Cardiac septum (tissue), 1 donor: Measurements from ENCODE around the gene TNFAIP8. TPM values are rescaled to one million over a fixed set of nuclear protein-coding genes. Genes with fewer than 3 reads are reported as not detected.

Experiments
- DNase-seq: peaks from one replicate; pipeline ENCODE4 v3.0.0-alpha.2; 2020; ENCODE audit warnings: low spot score
- intact Hi-C: fragments of 100-400 bp; cut with DNase I; formaldehyde crosslinking; loops from one replicate; pipeline ENCODE4 v1.14.0; 2022
- long read RNA-seq: library from polyadenylated mRNA; unstranded; transcript quantifications from one replicate; pipeline ENCODE4 v2.0.0, GENCODE V29; 2021
- total RNA-seq: library from RNA; stranded (reverse); fragmentation: NEBNext Ultra II Directional; extraction: Animal tissue kit (Norgen Biotek cat#: 25700); gene quantifications from one replicate; pipeline ENCODE4 v1.2.1, GENCODE V29; 2021
- donor health status: DM: no; HTN: no; CAD: no.

Gene TNFAIP8
- 2.6 TPM for total RNA-seq
- long read RNA-seq, full-length matches to known transcripts = 2 of 2 reads
- long read RNA-seq, partial matches to known transcripts = 0 of 2 reads
- long read RNA-seq, other reads (novel, unspliced or antisense) = 0 of 2 reads

DNA sequence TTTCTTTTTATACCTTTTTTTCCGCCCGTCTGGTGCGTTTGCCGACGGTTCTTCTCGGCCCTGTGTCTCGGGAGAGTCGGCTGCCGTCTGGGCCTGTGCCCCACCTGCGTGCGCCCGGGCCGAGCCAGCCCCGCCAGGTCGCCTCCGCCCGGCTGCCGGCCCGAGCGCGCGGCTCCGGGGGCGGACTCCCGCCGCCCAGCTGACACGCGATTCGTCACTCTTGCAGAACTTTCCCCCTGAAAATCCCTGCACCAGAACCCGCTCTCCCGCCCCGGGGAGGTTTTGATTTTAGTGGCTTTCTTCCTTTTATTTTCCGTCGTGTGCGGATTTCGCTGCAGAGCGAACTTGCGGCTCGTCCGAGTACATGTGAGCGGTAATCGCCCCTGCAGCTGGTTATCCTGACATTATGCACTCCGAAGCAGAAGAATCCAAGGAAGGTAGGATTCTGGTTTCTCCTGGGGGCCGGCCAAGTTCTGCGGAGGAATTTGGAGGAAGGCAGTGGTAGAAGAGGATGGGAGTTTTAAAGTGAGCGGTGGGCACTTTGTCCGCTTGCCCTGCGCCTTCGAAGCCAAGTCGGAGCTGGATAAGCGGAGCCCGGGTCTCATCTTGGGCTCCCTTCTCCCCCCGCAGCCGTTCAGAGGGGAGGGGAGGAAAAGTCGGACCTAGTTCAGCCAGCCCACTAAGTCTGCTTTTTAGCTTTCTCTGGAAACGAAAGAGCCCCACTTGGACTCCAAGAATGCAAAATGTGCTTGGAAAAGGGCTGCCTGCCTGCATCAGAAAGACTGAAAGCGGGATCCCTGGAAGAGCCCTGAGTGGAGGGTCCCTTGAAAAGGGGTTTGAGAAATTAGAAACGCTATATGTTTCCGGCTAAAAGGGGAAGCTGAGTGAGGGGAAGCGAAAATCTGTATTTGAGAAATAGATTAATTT lies at the start of gene TNFAIP8:
Gene TNFAIP8, plus strand, starts transcription at position 335 of the 927 bp plus-strand sequence. Its CDS starts 72 bp downstream, at position 407.
- intact Hi-C loops = no loop called here

DNA sequence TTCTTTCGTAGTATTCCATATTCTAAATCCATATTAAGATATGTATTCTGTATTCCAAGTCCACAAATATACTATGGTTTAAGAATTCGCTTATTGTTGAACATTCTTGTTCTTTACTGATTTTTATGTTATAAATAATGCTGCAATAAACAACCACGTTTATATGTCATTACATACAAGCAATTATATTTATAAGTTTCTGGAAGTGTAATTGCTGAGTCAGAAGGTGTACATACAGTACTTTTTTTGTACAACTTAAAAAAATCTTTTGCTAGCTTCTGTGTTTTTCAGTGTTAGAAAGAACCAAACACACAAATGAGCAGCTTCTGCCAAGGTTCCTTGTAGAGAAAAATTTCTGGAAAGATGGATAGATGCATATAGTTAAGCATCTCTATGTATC lies 48.6 kb upstream of the TNFAIP8 start:
- intact Hi-C loops = no loop called here

More for the DNA sequence above, at the start of gene TNFAIP8:
- peak; percentile 83 for DNase-seq

DNA sequence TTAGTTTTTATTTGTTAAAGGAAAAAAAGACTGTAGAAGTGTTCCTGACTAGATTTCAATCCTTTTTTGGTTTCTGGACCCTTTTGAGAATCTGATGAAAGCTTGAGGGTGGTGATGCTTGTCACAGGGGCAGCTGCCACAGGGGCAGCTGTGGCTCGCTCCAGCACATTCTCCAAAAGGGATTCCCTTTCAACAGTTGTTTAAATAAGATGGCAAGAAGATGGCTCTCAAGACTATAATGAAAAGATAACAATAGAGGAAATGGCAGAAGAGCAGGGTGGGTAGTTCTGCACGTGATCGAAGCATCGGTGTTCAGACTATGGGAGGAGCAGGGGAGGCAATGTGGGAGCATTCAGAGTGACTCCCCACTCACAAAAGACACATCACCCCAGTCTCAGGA lies 46.5 kb upstream of the TNFAIP8 start:
- intact Hi-C loops = no loop called here
- DNase-seq = no peak

More for the DNA sequence above, 48.6 kb upstream of the TNFAIP8 start:
- DNase-seq = no peak

DNA sequence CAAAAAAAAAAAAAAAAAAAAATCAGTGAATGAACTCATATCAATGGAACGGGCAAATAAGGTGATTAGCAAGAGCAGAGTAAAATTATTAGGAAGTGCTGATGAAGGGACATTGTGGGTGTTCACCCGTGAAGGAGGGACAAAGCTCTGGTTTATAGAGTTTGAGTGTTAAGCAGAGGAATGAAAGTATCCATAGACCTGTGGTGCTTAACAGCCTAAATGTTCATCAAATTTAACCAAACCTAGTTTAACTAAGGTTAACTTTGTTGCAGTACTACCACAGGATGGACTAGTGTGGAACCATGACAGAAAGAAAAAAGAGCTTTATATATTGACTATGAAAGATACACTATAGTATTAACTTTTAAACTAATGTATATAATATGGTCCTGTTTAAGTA lies 44.1 kb upstream of the TNFAIP8 start:
- no peak for DNase-seq
- intact Hi-C loops = no loop called here

DNA sequence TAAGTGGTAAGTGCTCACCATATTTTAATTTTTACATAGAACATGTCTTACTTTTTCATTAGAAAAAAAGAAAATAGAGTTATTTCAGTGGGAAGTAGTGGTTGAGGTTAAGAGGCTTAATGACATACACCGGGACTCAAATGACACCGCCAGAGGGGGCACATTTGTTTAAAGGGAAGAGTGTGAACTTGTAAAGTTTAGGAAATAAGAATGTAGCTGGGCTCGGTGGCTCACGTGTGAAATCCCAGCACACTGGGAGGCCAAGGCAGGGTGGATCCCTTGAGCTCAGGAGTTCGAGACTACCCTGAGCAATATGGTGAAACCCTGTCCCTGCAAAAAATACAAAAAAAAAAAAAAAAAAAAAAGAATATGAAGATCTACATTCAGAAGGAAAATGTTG lies 43.4 kb upstream of the TNFAIP8 start:
- intact Hi-C loops = no loop called here
- no peak for DNase-seq

DNA sequence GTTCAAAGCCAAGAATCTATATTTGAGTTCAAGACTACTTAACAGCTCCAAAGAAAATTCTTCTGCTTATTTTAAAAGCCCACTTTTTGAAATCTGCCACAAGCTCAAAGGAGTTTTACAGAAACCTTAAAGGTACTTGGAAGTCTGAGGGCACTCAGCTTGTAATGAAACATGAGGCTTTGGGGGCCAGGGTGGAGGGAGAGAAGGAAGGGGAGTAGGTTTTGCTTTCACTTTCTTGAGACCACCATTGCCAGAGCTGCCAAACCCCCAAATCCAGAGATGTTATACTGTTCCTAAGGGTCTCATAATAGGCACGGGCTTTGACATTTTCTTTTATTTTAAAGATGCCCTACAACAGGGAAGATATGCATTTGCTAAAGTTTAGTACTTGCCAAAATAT lies 42.6 kb upstream of the TNFAIP8 start:
- intact Hi-C loops = no loop called here

DNA sequence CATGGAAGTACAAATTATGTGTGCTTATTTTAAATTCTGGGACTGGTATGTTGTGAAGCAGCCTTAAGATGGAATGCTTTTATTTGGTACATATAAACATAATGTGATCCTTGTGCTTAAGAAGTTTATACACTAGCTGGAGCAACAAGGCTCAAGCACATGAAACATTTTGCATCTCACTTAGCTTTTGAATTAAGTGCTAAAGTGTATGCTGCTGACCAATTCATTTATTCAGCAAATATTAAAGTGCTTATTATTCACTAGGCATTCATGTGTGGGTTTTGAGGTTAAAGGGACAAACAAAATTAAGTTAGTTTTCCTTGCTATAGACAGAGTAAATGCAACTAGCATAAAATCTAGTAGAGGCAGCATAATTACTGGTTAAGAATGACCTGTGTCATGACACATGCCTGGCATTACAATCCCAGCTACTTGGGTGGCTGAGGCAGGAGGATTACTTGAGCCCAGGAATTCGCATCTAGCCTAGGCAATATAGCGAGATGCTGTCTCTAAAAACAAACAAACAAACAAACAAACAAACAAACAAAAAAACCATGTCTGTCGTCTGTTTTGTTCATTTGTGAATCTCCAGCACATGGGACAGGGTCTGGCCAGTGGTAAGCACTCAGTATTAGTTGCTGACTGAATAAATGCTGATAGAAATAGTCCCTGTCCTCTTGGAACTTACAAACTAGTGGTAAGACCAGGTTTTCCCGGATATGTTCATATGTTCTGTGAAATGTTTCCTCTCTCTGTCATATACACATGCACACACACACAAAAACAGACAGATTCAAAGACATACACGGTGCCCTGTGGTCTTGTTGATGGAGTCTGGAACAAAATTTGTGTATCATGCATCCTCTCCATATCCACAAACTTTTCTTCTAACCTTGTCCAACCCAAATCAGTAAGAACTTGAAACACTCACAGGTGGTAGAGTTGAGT lies 41.9 kb upstream of the TNFAIP8 start:
- DNase-seq = no peak
- intact Hi-C loops = no loop called here

More for the DNA sequence above, 42.6 kb upstream of the TNFAIP8 start:
- no peak for DNase-seq

DNA sequence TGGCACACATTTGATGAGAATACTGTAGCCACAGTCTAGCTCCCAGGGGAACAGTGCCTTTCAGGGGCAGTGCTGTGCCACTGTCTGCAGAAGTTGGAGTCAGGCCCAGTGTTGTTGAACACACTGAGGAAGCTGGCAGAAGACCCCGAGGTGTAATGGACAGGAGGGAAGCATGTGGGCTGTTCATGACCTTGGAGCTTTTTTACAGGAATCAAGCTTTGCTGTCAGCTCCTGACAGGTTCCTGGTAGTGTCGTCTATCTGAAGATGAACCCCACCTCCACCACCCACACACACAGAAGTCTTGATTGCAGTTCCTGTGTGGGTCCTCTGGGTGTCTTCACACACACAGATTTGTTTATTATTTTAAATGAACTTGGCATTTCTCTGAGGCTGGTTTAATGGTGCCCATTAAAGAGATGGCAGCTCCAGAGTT lies 40.3 kb upstream of the TNFAIP8 start:
- intact Hi-C loops = no loop called here
- DNase-seq = no peak

DNA sequence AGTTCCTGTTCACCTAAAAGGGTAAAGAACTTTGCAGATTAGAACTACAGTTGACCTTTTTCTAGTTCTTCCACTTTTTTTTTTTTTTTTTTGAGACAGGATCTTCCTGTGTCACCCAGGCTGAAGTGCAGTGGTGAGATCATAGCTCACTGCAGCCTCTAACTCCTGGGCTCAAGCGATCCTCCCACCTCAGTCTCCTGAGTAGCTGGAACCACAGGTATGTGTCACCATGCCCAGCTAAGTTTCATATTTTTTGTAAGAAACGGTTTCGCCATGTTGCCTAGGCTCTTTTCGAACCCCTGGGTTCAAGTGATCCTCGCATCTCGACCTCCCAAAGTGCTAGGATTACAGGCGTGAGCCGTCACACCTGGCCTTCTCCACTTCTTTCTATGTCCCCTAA lies 39.7 kb upstream of the TNFAIP8 start:
- intact Hi-C loops = no loop called here
- no peak for DNase-seq

DNA sequence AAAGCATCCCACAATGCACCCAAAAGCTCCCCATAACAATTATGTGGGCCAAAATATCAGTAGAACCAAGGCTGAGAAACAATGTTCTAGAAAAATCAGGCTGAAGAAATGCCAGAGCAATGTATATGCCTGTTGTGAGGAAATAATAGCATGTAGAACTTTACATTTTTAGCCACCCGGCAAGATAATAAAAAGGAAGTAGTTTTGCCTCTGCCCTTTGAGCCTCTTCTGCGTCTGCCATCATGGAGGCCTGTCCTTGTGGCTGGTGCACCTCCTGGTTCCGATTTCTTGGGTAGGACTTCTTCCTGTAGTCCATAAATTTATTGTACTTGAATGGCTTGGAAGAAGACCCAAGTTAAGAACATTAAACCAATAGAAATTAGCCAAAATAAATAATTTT lies 38.9 kb upstream of the TNFAIP8 start:
- DNase-seq = no peak
- intact Hi-C loops = no loop called here

DNA sequence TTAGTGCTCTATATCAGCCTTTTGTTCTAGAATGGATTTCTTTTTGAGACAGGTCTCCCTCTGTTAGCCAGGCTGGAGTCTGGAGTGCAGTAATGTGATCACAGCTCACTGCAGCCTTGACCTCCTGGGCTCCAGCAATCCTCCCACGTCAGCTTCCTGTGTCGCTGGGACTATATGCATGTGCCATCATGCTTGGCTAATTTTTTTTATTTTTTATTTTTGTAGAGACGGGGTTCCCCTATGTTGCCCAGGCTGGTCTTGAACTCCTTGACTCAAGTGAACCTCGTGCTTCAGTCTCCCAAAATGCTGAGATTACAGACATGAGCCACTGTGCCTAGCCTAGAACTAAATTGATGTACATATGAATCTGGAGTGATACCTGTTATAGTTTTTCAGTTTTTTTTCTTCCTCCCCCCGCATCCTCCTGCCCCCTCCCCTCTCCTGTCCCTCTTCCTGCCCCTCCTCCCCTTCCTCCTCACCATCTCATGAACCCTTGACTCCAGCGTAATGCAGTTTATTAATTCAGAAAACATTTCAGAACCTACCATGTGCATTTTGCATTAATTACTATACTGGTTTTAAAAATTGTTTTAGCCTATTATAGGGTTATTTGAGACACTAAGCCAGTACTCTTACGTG lies 37.4 kb upstream of the TNFAIP8 start:
- intact Hi-C loops = no loop called here

DNA sequence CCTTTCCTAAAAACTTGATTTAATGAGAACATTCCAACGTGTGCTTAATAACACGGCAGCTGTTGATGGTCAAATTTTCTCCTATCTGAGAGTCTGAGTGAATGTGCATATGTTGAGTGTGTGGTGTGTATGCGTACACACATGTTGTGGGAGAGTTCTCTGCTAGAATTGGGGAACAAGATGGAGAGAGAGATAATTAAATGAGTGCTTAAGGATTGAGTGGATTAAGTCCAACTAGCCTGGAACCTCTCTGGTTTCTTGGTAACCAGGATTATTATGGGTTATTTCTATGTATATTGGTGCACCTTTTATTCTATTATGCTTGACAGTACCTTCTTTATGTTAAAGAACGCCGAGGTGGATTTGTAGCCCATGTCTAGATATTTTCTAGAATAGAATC lies 36.4 kb upstream of the TNFAIP8 start:
- intact Hi-C loops = no loop called here

More for the DNA sequence above, 37.4 kb upstream of the TNFAIP8 start:
- DNase-seq = no peak

DNA sequence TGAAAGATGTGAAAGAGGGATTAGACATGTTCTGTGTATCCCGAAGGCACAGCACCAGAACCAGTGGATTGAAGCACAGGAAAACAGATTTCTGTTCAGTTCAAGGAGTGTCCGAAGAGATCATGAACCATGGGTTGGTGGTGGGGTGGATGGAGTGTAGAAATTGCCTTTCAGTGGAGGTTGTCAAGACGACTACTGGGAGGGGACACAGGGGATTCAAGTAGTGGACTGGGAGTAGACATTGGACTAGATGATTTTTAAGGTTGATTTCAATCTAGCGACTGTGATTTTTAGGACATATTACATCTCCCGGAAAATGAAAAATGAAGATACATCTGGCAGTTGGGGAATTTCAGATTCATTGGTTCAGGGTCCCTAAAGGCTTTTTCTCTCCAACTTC lies 35.9 kb upstream of the TNFAIP8 start:
- DNase-seq = no peak
- intact Hi-C loops = loop anchor here (5.0 kb wide), 3 partner anchors 33 to 92 kb away; no protein-coding TSS in a partner anchor

More for the DNA sequence above, 36.4 kb upstream of the TNFAIP8 start:
- DNase-seq = no peak

DNA sequence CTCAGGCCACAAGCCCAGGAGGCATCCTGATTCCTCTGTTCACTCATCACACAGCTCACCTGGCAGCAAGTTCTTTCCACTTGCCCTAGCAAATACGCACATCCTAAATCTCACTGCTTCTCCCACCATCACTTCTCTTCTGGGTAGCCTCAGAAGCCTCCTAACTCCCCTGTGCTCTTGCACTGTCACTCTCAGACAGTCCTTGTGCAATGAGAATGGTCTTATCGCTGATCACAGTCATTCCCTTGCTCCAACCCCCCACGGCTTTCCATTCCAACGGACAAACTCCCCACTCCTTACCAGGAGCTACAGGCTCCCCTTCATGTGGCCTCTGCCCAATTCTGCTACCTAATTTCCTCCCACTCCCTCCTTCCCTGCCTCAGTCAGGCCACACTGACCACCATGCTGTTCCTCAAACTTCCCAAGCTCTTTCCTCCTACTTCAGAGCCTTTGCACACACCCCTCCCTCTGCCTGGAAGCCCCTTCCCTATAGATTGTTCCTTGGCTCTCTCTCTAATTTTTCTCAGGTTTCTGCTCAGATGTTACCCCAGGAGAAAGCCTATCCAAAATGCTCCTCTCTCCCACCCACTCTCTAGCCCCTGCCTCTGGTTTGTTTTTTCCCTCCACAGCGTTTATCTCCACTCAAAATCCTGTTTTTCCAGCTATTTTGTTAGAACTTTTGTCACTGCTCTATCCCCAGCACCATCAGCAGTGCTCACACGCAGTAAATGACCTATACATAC lies 34.1 kb upstream of the TNFAIP8 start:
- no peak for DNase-seq
- intact Hi-C loops = loop anchor here (5.0 kb wide), 3 partner anchors 34 to 91 kb away; no protein-coding TSS in a partner anchor

DNA sequence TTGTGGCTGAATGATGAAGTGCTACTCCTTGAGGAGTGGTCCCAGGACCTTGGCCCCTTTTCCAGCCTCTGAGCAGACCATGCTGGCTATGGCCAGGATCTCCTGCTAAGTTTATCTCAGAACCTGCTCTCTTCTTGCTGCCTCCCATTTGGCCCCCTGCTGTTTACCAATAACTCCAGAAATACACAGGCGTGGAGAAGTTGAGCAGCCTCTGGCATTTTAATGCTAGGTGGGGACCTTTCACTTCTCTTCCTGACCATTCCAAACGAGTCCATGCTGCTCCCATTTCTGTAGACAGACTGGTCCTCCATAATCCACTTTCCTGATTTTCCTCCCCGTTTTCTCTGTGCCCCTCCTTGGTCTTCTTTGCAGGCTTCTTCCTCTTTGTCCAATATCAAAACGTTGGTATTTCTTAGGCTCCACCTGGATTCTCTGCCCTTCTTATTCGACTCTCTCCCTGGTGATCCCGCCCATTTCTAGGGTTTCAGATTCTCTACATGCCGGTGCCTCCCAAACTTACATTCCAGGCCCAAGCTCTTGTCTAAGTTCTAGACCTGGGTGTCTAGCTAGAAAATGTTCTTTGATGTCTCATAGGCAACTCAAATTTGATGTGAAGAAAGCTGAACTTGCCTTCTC lies 33.4 kb upstream of the TNFAIP8 start:
- DNase-seq = no peak
- intact Hi-C loops = loop anchor here (5.0 kb wide), 3 partner anchors 35 to 90 kb away; no protein-coding TSS in a partner anchor

DNA sequence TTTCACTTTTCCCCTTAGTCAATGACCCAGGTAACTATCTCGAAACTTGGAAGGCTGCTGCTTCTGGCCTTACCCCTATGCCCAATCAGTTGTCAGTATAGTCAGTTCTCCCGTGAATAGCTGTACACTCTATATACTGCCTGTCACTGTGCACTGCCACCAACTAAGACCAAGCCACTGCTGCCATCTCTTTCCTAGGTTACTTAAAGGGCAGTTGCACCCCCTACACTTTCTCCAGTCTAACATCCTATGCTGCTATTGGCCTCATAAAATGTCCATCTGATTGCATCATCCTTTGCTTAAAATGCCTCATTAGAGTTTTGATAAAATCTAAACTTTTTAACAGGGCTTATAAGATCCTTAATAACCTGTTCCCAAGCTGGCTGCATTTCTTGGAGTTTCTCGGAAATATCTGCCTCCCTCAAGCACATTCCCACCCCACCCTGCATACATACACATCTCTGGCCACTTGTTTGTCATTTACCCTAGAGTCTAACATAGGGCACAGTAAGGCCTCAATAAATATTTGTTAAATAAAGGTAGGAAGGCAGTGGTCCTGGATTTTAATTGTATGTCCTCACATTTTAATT lies 32.8 kb upstream of the TNFAIP8 start:
- no peak for DNase-seq
- intact Hi-C loops = loop anchor here (5.0 kb wide), 3 partner anchors 36 to 89 kb away; no protein-coding TSS in a partner anchor

DNA sequence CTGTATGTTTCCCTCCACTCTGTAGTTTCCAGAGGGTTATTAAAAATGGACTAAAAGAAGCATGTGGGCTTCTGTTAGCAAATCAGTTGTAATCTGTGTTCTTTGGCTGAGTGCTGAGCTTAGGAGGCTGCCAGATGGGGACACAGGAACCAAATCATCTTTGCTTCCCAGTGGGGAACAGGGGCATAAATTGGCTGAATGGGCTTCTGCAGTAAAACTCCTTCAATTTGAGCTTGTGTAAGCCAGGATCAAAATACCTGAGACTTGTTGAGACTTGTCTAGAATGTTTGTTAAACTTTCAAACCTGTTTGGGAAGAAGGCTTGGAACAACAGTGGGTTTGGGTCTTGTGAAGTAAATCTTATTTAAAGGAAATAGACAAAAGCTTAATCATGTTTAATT lies 32.2 kb upstream of the TNFAIP8 start:
- no peak for DNase-seq
- intact Hi-C loops = loop anchor here (5.0 kb wide), 3 partner anchors 36 to 89 kb away; no protein-coding TSS in a partner anchor
